B cell (primary cell): ENCODE measurements around the gene RSBN1L. TPM values are rescaled to one million over a fixed set of nuclear protein-coding genes. Genes with fewer than 3 reads are reported as not detected.
A peak's percentile ranks its signal among the peaks of the same experiment; 100 is the strongest.

Experiments
- ATAC-seq: fragments of 200-7000 bp; cut with Tn5 transposase; one replicate; pipeline ENCODE4 v1.10.0; 2021; ENCODE audit warnings: low read depth, mild to moderate bottlenecking, moderate number of reproducible peaks, moderate library complexity
- CTCF ChIA-PET: fragments of 350-600 bp; sonication (Branson Sonifier 250); formaldehyde crosslinking; loops from one replicate; lab custom pipeline; 2021; ENCODE audit warnings: antibody characterized with exemption, inconsistent platforms; lab: Charles Lee
- POLR2A ChIA-PET: fragments of 350-600 bp; sonication (Branson Sonifier 250); formaldehyde crosslinking; loops from one replicate; lab custom pipeline; 2021; ENCODE audit warnings: antibody characterized with exemption; lab: Charles Lee
- DNase-seq: peaks from one replicate; pipeline ENCODE4 v3.0.0; 2013
- H2AFZ ChIP-seq: 2 replicates; pipeline ENCODE4 v1.6.1; 2012; ENCODE audit warnings: mild to moderate bottlenecking, low read depth, low read length; ENCODE audit not compliant: insufficient read depth, poor library complexity, severe bottlenecking
- H3K27ac ChIP-seq, 2 donors: 1 replicate in 1 of 2; 2 replicates in 1 of 2; pipeline ENCODE4 v1.5.1; 2012 to 2013; ENCODE audit warnings: low read length in 2 of 2, mild to moderate bottlenecking in 2 of 2, moderate library complexity in 1 of 2
- H3K27me3 ChIP-seq, 4 experiments: fragments of 200-600 bp in 1 of 4; sonication (generic) in 1 of 4; replicated peaks in 1 of 4; 1 replicate in 2 of 4; 2 replicates in 2 of 4; pipeline versions ENCODE4 v1.6.1 to v1.7.0; 2013 to 2016; ENCODE audit warnings: low read length in 3 of 4, mild to moderate bottlenecking in 2 of 4, mixed read lengths in 1 of 4, moderate library complexity in 1 of 4; ENCODE audit not compliant: insufficient read depth in 4 of 4, control insufficient read depth in 3 of 4; ENCODE audit errors: control extremely low read depth in 1 of 4
- H3K36me3 ChIP-seq, 2 experiments: replicated peaks in 1 of 2; 1 replicate in 1 of 2; 2 replicates in 1 of 2; pipeline versions ENCODE4 v1.6.1 to v1.7.1; 2013; ENCODE audit warnings: low read length in 1 of 2; ENCODE audit not compliant: insufficient read depth in 2 of 2, control insufficient read depth in 1 of 2; ENCODE audit errors: control extremely low read depth in 1 of 2, extremely low read depth in 1 of 2
- H3K4me1 ChIP-seq, 2 donors: fragments of 200-600 bp in 1 of 2; sonication (generic) in 1 of 2; 1 replicate in 1 of 2; 2 replicates in 1 of 2; pipeline versions ENCODE4 v1.5.1 to v1.6.1; 2013 to 2017; ENCODE audit warnings: low read length in 2 of 2; ENCODE audit not compliant: control insufficient read depth in 2 of 2, insufficient read depth in 2 of 2
- H3K4me2 ChIP-seq: replicated peaks from 2 replicates; pipeline ENCODE3; 2012; ENCODE audit warnings: mild to moderate bottlenecking, low read depth, low read length; ENCODE audit not compliant: poor library complexity, severe bottlenecking
- H3K4me3 ChIP-seq, 5 experiments: fragments of 200-600 bp in 1 of 5; sonication (generic) in 1 of 5; 1 replicate in 3 of 5; 2 replicates in 2 of 5; pipeline versions ENCODE4 v1.5.1 to v1.7.0; 2011 to 2016; ENCODE audit warnings: low read length in 4 of 5, mild to moderate bottlenecking in 4 of 5, low read depth in 2 of 5, control low read depth in 1 of 5, moderate library complexity in 1 of 5; ENCODE audit not compliant: insufficient read depth in 1 of 5; ENCODE audit errors: control extremely low read depth in 1 of 5, extremely low read depth in 1 of 5
- H3K79me2 ChIP-seq: fragments of 200-600 bp; sonication (generic); one replicate; pipeline ENCODE4 v1.6.0; 2016; ENCODE audit warnings: low read length; ENCODE audit not compliant: control insufficient read depth, insufficient read depth
- H3K9ac ChIP-seq: fragments of 200-600 bp; sonication (generic); 2 replicates; pipeline ENCODE4 v1.6.1; 2017; ENCODE audit warnings: mild to moderate bottlenecking, low read length, moderate library complexity
- H3K9me3 ChIP-seq, 3 donors: one replicate each; pipeline versions ENCODE4 v1.6.1 to v1.7.1; 2013; ENCODE audit warnings: low read length in 2 of 3; ENCODE audit not compliant: control insufficient read depth in 2 of 3, insufficient read depth in 1 of 3; ENCODE audit errors: control extremely low read depth in 1 of 3
- H4K20me1 ChIP-seq: 2 replicates; pipeline ENCODE4 v1.6.0; 2012; ENCODE audit warnings: mild to moderate bottlenecking, low read length; ENCODE audit not compliant: insufficient read depth, control insufficient read depth, poor library complexity, severe bottlenecking
- H3K27ac Mint-ChIP-seq: one replicate; pipeline ENCODE4 v1.8.0; 2021; ENCODE audit warnings: mixed read lengths
- H3K27me3 Mint-ChIP-seq: one replicate; pipeline ENCODE4 v1.8.0; 2021; ENCODE audit warnings: mixed read lengths
- H3K4me1 Mint-ChIP-seq: one replicate; pipeline ENCODE4 v1.8.0; 2021; ENCODE audit warnings: mixed read lengths
- H3K4me3 Mint-ChIP-seq: one replicate; pipeline ENCODE4 v1.8.0; 2021; ENCODE audit warnings: mixed read lengths
- H3K9me3 Mint-ChIP-seq: one replicate; pipeline ENCODE4 v1.8.0; 2022; ENCODE audit warnings: mixed read lengths; ENCODE audit not compliant: insufficient read depth
- EZH2 ChIP-seq: IDR thresholded peaks from 2 replicates; pipeline ENCODE4 v1.6.1; 2012; ENCODE audit warnings: borderline replicate concordance, low read depth, mild to moderate bottlenecking, moderate library complexity, low read length; ENCODE audit not compliant: insufficient read depth, poor library complexity, severe bottlenecking
- WGBS: methylation state at CpG from one replicate; pipeline ENCODE4 v1.1.5; 2013; ENCODE audit warnings: missing lambda C conversion rate; ENCODE audit not compliant: insufficient coverage; 5-methylcytosine and 5-hydroxymethylcytosine counted together
- intact Hi-C: fragments of 100-400 bp; cut with micrococcal nuclease; formaldehyde crosslinking; loops from one replicate; pipeline ENCODE4 v1.10.0; 2022
- polyA plus RNA-seq: library from polyadenylated mRNA; depleted of rRNA; stranded (reverse); fragments of >200 nt; gene quantifications from 2 replicates; pipeline ENCODE4 v1.2.3, GENCODE V29; 2012
- total RNA-seq, 2 donors: library from RNA; stranded (reverse); fragments of 120-200 nt in 1 of 2; gene quantifications; 1 replicate in 1 of 2; 2 replicates in 1 of 2; pipeline versions ENCODE4 v1.2.3 to v1.2.4, GENCODE V29; 2013 to 2022
- TF ChIP-seq, protein P1 (sequence below): fragments of 200-600 bp; IDR thresholded peaks from one replicate; pipeline ENCODE4 v1.8.0; 2022; ENCODE audit warnings: antibody characterized with exemption, mild to moderate bottlenecking

The RSBN1L gene
- total and polyA plus RNA-seq, 2 donors (not counting 1 experiment from before 2014, with no cell fraction given), result 17.0 to 47.0 TPM

DNA sequence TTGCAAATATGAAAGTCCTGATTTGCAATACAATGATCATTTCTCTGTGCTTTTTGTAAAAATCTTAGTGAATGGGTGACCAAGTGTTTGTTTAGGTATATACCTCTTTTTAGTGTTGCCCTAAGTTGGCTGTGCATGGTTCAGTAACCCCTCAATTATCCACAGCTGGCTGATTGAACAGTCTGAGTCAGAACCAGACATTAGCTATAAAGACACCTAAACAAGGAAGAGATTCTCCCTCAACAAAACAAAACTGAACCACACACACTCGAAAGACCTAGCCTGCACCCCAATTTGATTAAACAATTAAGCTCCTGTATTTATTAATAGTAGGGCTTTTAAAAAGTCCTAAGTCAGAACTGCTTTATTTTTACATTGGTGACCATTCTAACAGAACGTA is 2.8 kb downstream of the RSBN1L start:
- Mint-ChIP-seq H3K4me1 (peaks cover 57% of the 10 kb centered on the region), H3K27me3 (no peaks in the 10 kb centered on the region), H3K4me3 (peak overlapping the region; percentile 98), H3K27ac (peak overlapping the region; percentile 47), H3K9me3 (no peaks in the 10 kb centered on the region)
- ATAC-seq (no peak), DNase-seq (peak; percentile 31)
- ChIA-PET CTCF (no interaction called here), POLR2A (no interaction called here)
- Histone ChIP-seq H3K36me3 (no peaks in the 10 kb centered on the region), H3K4me1 (peaks cover 27 to 40% of the 10 kb centered on the region in 2 donors), H2AFZ (peak overlapping the region; percentile 49), H3K4me3 (peak overlapping the region in 1 of 5 experiments; percentile 100), H3K4me2 (peak overlapping the region; percentile 83), H3K9me3 (no peaks in the 10 kb centered on the region), H3K9ac (peak overlapping the region; percentile 51), H3K27ac (peak overlapping the region in 1 of 2 donors; percentile 81), H3K79me2 (peaks cover 91% of the 10 kb centered on the region), H3K27me3 (no peaks in the 10 kb centered on the region), H4K20me1 (peaks cover 22% of the 10 kb centered on the region)
- TF ChIP-seq EZH2, result no peak
- TF ChIP-seq, protein P1, sequence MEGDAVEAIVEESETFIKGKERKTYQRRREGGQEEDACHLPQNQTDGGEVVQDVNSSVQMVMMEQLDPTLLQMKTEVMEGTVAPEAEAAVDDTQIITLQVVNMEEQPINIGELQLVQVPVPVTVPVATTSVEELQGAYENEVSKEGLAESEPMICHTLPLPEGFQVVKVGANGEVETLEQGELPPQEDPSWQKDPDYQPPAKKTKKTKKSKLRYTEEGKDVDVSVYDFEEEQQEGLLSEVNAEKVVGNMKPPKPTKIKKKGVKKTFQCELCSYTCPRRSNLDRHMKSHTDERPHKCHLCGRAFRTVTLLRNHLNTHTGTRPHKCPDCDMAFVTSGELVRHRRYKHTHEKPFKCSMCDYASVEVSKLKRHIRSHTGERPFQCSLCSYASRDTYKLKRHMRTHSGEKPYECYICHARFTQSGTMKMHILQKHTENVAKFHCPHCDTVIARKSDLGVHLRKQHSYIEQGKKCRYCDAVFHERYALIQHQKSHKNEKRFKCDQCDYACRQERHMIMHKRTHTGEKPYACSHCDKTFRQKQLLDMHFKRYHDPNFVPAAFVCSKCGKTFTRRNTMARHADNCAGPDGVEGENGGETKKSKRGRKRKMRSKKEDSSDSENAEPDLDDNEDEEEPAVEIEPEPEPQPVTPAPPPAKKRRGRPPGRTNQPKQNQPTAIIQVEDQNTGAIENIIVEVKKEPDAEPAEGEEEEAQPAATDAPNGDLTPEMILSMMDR, result no peak
- intact Hi-C loops, result loop anchor here (5.0 kb wide), 2 partner anchors 47 to 208 kb away; no protein-coding TSS in a partner anchor
- WGBS, result no CpG with 5 or more reads among the region's 2 CpGs

DNA sequence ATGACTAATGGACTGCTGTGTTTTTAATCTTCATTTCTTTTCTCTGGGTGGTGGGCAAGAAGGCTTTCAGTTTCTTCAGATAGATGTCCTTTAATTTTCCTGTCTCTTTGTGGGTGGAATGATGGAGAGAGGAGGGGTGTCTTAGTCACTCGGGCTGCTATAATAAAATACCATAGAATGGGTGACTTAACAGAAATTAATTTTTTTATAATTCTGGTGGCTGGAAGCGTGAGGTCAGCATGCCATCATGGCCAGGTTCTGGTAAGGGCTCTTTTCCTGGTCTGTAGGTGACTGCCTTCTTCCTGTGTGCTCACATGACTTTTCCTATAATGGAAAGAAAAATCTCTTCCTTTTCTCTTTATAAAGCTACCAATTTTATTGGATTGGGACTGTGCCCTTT is 6.3 kb downstream of the RSBN1L start:
- intact Hi-C loops, result no loop called here
- H3K4me2 ChIP-seq, result peak overlapping the region; percentile 7
- DNase-seq (no peak), ATAC-seq (no peak)
- H3K4me1 Mint-ChIP-seq, result peaks cover 51% of the 10 kb centered on the region
- no peak overlapping the region for H3K9ac ChIP-seq
- ChIA-PET POLR2A (interaction anchor here (0.7 to 1.2 kb wide), 2 partner anchors 12 to 580 kb away, joined by 3 read pairs; partner anchors contain the start of gene CCDC146), CTCF (interaction anchor here (1.9 to 2.5 kb wide), 2 partner anchors 45 to 58 kb away, joined by 6 to 8 read pairs; no protein-coding TSS in a partner anchor)
- H3K27ac ChIP-seq, result no peak overlapping the region
- peaks cover 50% of the 10 kb centered on the region for H4K20me1 ChIP-seq
- no peak overlapping the region for H3K4me3 ChIP-seq
- H3K79me2 ChIP-seq, result peaks cover 98% of the 10 kb centered on the region
- H3K27me3 Mint-ChIP-seq, result no peaks in the 10 kb centered on the region
- no peak for TF ChIP-seq EZH2
- TF ChIP-seq, protein P1, result no peak
- peak overlapping the region; percentile 61 for H3K27ac Mint-ChIP-seq
- H3K9me3 ChIP-seq, result no peaks in the 10 kb centered on the region
- no peak overlapping the region for H3K4me3 Mint-ChIP-seq
- no peaks in the 10 kb centered on the region for H3K27me3 ChIP-seq
- no peaks in the 10 kb centered on the region for H3K9me3 Mint-ChIP-seq
- H3K4me1 ChIP-seq, result peaks cover 27 to 28% of the 10 kb centered on the region in 2 donors
- H3K36me3 ChIP-seq, result peaks cover 0 to 17% of the 10 kb centered on the region in 2 experiments
- H2AFZ ChIP-seq, result no peak overlapping the region
- no CpG with 5 or more reads among the region's 2 CpGs for WGBS
